ENCODE measurements around the gene CNN1.

CNN1 gene

DNA sequence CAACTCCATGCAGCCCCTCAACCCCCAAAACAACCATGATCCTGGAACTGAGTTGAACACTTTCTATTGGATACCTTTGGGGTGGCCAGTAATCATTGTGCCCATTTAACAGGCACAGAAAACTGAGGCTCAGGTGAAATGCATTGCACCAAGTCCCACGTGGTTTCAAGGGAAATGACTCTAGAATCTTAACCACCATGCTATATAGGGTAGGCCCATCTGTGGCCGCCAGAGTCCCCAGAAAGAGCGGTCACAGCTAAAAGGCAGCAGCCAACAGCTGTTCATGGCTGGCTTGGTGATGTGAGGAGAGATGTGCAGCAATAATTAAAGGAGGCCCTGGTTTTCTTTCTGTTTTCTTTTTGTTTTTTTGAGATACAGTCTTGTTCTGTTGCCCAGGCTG, 2.6 kb downstream of the CNN1 start:
- Histone ChIP-seq H3K4me2 (ENCODE audit: low read depth, low read length) (no peak overlapping the region), H2AFZ (ENCODE audit: low read length) (no peak overlapping the region)

DNA sequence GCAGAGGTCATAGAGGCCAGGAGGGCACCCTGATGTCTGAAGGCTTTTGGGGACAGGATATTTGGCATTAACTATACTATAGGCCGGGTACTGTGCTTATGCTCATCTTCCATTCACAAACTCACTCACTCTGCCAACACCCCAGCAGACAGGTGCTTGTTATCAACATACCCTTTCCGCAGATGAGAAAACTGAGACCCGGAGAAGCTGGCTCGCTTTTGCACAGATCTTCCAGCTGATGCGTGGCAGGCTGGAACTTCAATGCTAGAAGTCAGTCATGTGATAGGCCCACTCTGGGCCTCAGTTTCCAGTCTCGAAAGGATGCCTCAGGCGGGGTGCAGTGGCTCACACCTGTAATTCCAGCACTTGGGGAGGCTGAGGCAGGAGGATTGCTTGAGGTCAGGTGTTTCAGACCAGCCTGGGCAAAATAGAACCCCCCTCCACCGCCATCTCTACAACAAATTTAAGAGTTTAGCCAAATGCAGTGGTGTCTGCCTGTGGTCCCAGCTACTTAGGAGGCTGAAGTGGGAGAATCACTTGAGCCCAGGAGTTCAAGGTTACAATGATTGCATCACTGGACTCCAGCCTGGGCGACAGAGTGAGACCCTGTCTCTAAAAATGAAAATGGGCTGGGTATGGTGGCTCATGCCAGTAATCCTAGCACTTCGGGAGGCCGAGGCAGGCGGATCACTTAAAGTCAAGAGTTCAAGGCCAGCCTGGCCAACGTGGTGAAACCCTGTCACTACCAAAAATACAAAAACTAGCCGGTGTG, 9.5 kb downstream of the CNN1 start:
- Histone ChIP-seq H3K36me3 (replicated peaks; ENCODE audit: insufficient read depth, low read length) (no peaks in the 10 kb centered on the region), H3K4me3 (ENCODE audit: low read length) (no peak overlapping the region), H3K9ac (ENCODE audit: low read length) (no peak overlapping the region), H3K4me2 (ENCODE audit: low read depth, low read length) (no peak overlapping the region), H3K27me3 (replicated peaks; ENCODE audit: insufficient read depth, low read length) (peaks cover 21% of the 10 kb centered on the region), H3F3A (ENCODE audit: insufficient read depth, low read length) (no peaks in the 10 kb centered on the region), H2AFZ (ENCODE audit: low read length) (no peak overlapping the region), H3K4me1 (ENCODE audit: low read length) (no peaks in the 10 kb centered on the region), H3K79me2 (ENCODE audit: low read length) (no peaks in the 10 kb centered on the region), H4K20me1 (ENCODE audit: insufficient read depth, low read length) (no peaks in the 10 kb centered on the region), H3K27ac (ENCODE audit: low read length) (no peak overlapping the region), H3K9me3 (replicated peaks; ENCODE audit: insufficient read depth, low read length) (no peaks in the 10 kb centered on the region), H3K9me2 (replicated peaks; ENCODE audit: insufficient read depth, low read length) (no peaks in the 10 kb centered on the region)
- no peak for TF ChIP-seq EZH2phosphoT487 (IDR thresholded peaks at IDR 0.05; ENCODE audit: low read length)
- TF ChIP-seq EZH2 (optimal IDR thresholded peaks at IDR 0.05; ENCODE audit: low read depth, low read length): no peak
- TF ChIP-seq, protein P1, sequence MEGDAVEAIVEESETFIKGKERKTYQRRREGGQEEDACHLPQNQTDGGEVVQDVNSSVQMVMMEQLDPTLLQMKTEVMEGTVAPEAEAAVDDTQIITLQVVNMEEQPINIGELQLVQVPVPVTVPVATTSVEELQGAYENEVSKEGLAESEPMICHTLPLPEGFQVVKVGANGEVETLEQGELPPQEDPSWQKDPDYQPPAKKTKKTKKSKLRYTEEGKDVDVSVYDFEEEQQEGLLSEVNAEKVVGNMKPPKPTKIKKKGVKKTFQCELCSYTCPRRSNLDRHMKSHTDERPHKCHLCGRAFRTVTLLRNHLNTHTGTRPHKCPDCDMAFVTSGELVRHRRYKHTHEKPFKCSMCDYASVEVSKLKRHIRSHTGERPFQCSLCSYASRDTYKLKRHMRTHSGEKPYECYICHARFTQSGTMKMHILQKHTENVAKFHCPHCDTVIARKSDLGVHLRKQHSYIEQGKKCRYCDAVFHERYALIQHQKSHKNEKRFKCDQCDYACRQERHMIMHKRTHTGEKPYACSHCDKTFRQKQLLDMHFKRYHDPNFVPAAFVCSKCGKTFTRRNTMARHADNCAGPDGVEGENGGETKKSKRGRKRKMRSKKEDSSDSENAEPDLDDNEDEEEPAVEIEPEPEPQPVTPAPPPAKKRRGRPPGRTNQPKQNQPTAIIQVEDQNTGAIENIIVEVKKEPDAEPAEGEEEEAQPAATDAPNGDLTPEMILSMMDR (IDR thresholded peaks at IDR 0.05; ENCODE audit: low read length): no peak
- no peak for DNase-seq

More for the DNA sequence above, 2.6 kb downstream of the CNN1 start:
- Histone ChIP-seq H3K4me1 (ENCODE audit: low read length) (no peaks in the 10 kb centered on the region), H3K4me3 (ENCODE audit: low read length) (no peak overlapping the region), H3K27me3 (replicated peaks; ENCODE audit: insufficient read depth, low read length) (peaks cover 49% of the 10 kb centered on the region), H4K20me1 (ENCODE audit: insufficient read depth, low read length) (no peaks in the 10 kb centered on the region), H3K9me2 (replicated peaks; ENCODE audit: insufficient read depth, low read length) (no peaks in the 10 kb centered on the region), H3F3A (ENCODE audit: insufficient read depth, low read length) (no peaks in the 10 kb centered on the region), H3K9me3 (replicated peaks; ENCODE audit: insufficient read depth, low read length) (no peaks in the 10 kb centered on the region), H3K79me2 (ENCODE audit: low read length) (no peaks in the 10 kb centered on the region), H3K36me3 (replicated peaks; ENCODE audit: insufficient read depth, low read length) (no peaks in the 10 kb centered on the region), H3K9ac (ENCODE audit: low read length) (no peak overlapping the region), H3K27ac (ENCODE audit: low read length) (no peak overlapping the region)
- no peak for TF ChIP-seq EZH2phosphoT487 (IDR thresholded peaks at IDR 0.05; ENCODE audit: low read length)
- peak; percentile 12 for DNase-seq

DNA sequence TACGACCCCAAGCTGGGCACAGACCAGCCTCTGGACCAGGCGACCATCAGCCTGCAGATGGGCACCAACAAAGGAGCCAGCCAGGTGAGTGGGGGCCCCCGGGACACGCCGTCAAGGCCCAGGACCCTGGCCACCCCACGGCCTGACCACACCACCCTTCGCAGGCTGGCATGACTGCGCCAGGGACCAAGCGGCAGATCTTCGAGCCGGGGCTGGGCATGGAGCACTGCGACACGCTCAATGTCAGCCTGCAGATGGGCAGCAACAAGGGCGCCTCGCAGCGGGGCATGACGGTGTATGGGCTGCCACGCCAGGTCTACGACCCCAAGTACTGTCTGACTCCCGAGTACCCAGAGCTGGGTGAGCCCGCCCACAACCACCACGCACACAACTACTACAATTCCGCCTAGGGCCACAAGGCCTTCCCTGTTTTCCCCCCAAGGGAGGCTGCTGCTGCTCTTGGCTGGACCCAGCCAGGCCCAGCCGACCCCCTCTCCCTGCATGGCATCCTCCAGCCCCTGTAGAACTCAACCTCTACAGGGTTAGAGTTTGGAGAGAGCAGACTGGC, 10.8 kb downstream of the CNN1 start:
- Histone ChIP-seq H3F3A (ENCODE audit: insufficient read depth, low read length) (no peaks in the 10 kb centered on the region), H4K20me1 (ENCODE audit: insufficient read depth, low read length) (no peaks in the 10 kb centered on the region), H3K27ac (ENCODE audit: low read length) (no peak overlapping the region), H3K9me3 (replicated peaks; ENCODE audit: insufficient read depth, low read length) (no peaks in the 10 kb centered on the region), H3K4me1 (ENCODE audit: low read length) (no peaks in the 10 kb centered on the region), H2AFZ (ENCODE audit: low read length) (no peak overlapping the region), H3K9me2 (replicated peaks; ENCODE audit: insufficient read depth, low read length) (no peaks in the 10 kb centered on the region), H3K36me3 (replicated peaks; ENCODE audit: insufficient read depth, low read length) (no peaks in the 10 kb centered on the region), H3K4me3 (ENCODE audit: low read length) (no peak overlapping the region), H3K9ac (ENCODE audit: low read length) (no peak overlapping the region), H3K27me3 (replicated peaks; ENCODE audit: insufficient read depth, low read length) (peaks cover 13% of the 10 kb centered on the region), H3K79me2 (ENCODE audit: low read length) (no peaks in the 10 kb centered on the region), H3K4me2 (ENCODE audit: low read depth, low read length) (no peak overlapping the region)
- TF ChIP-seq, protein P1 (IDR thresholded peaks at IDR 0.05; ENCODE audit: low read length): no peak
- no peak for TF ChIP-seq EZH2 (optimal IDR thresholded peaks at IDR 0.05; ENCODE audit: low read depth, low read length)
- TF ChIP-seq EZH2phosphoT487 (IDR thresholded peaks at IDR 0.05; ENCODE audit: low read length): no peak
- no peak for DNase-seq

DNA sequence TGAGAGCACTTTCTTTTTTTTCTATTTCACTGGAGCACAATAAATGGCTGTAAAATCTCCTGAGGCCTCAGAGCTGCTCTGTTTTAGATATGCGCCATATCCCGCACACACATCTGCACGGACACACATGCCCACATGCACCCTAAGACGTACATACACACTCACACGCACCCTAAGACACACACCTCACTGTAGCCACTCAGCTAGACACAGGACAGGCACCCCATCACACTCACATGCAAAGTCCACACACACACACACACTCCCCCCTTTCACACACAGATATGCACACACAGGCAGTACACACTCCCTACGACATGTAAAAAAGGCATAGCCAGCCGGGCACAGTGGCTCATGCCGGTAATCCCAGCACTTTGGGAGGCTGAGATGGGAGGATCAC, 11.6 kb downstream of the CNN1 start:
- H3K9me3 ChIP-seq (replicated peaks; ENCODE audit: insufficient read depth, low read length): no peaks in the 10 kb centered on the region
- H3K79me2 ChIP-seq (ENCODE audit: low read length): peaks cover 2% of the 10 kb centered on the region
- no peak overlapping the region for H2AFZ ChIP-seq (ENCODE audit: low read length)
- no peak overlapping the region for H3K4me2 ChIP-seq (ENCODE audit: low read depth, low read length)
- no peak overlapping the region for H3K27ac ChIP-seq (ENCODE audit: low read length)
- TF ChIP-seq, protein P1 (IDR thresholded peaks at IDR 0.05; ENCODE audit: low read length): no peak
- no peak for TF ChIP-seq EZH2phosphoT487 (IDR thresholded peaks at IDR 0.05; ENCODE audit: low read length)
- TF ChIP-seq EZH2 (optimal IDR thresholded peaks at IDR 0.05; ENCODE audit: low read depth, low read length): no peak
- DNase-seq: no peak
- H3K4me3 ChIP-seq (ENCODE audit: low read length): no peak overlapping the region
- H3K27me3 ChIP-seq (replicated peaks; ENCODE audit: insufficient read depth, low read length): peaks cover 5% of the 10 kb centered on the region
- H4K20me1 ChIP-seq (ENCODE audit: insufficient read depth, low read length): no peaks in the 10 kb centered on the region
- no peaks in the 10 kb centered on the region for H3F3A ChIP-seq (ENCODE audit: insufficient read depth, low read length)
- H3K9ac ChIP-seq (ENCODE audit: low read length): no peak overlapping the region
- H3K4me1 ChIP-seq (ENCODE audit: low read length): no peaks in the 10 kb centered on the region
- no peaks in the 10 kb centered on the region for H3K36me3 ChIP-seq (replicated peaks; ENCODE audit: insufficient read depth, low read length)
- no peaks in the 10 kb centered on the region for H3K9me2 ChIP-seq (replicated peaks; ENCODE audit: insufficient read depth, low read length)
